ENCODE measurements around the gene PARD3B.

The PARD3B gene

GRCh38 chr2:204775766-204776165 is 230.5 kb downstream of the PARD3B start:
- TF ChIP-seq MYC (IDR thresholded peaks at IDR 0.05; ENCODE audit: low read depth, low read length) (no peak), MAX (IDR thresholded peaks at IDR 0.05; ENCODE audit: low read depth, low read length) (no peak), POLR2A (IDR thresholded peaks at IDR 0.05; ENCODE audit: extremely low read depth, insufficient read length) (no peak), CTCF (IDR thresholded peaks at IDR 0.05; ENCODE audit: low read depth, low read length) (no peak)
- no peak for DNase-seq (ENCODE audit: low read depth)
- no peak overlapping the region for H3K4me3 ChIP-seq (ENCODE audit: low read depth, low read length)

- no peak for DNase-seq (ENCODE audit: low read depth)
- H3K4me3 ChIP-seq (ENCODE audit: low read depth, low read length): no peak overlapping the region
- TF ChIP-seq MYC (IDR thresholded peaks at IDR 0.05; ENCODE audit: low read depth, low read length) (no peak), MAX (IDR thresholded peaks at IDR 0.05; ENCODE audit: low read depth, low read length) (no peak), CTCF (IDR thresholded peaks at IDR 0.05; ENCODE audit: low read depth, low read length) (no peak), POLR2A (IDR thresholded peaks at IDR 0.05; ENCODE audit: extremely low read depth, insufficient read length) (no peak)
Observed at GRCh38 chr2:204776781-204777559, 231.7 kb downstream of the PARD3B start.

GRCh38 chr2:204779771-204780170 is 234.5 kb downstream of the PARD3B start:
- DNase-seq (ENCODE audit: low read depth): no peak
- no peak overlapping the region for H3K4me3 ChIP-seq (ENCODE audit: low read depth, low read length)
- TF ChIP-seq POLR2A (IDR thresholded peaks at IDR 0.05; ENCODE audit: extremely low read depth, insufficient read length) (no peak), MYC (IDR thresholded peaks at IDR 0.05; ENCODE audit: low read depth, low read length) (no peak), CTCF (IDR thresholded peaks at IDR 0.05; ENCODE audit: low read depth, low read length) (no peak), MAX (IDR thresholded peaks at IDR 0.05; ENCODE audit: low read depth, low read length) (no peak)

GRCh38 chr2:204781941-204782340 is 236.7 kb downstream of the PARD3B start:
- H3K4me3 ChIP-seq (ENCODE audit: low read depth, low read length): no peak overlapping the region
- DNase-seq (ENCODE audit: low read depth): no peak
- TF ChIP-seq CTCF (IDR thresholded peaks at IDR 0.05; ENCODE audit: low read depth, low read length) (no peak), MAX (IDR thresholded peaks at IDR 0.05; ENCODE audit: low read depth, low read length) (no peak), POLR2A (IDR thresholded peaks at IDR 0.05; ENCODE audit: extremely low read depth, insufficient read length) (no peak), MYC (IDR thresholded peaks at IDR 0.05; ENCODE audit: low read depth, low read length) (no peak)

- TF ChIP-seq MAX (IDR thresholded peaks at IDR 0.05; ENCODE audit: low read depth, low read length) (no peak), CTCF (IDR thresholded peaks at IDR 0.05; ENCODE audit: low read depth, low read length) (no peak), POLR2A (IDR thresholded peaks at IDR 0.05; ENCODE audit: extremely low read depth, insufficient read length) (no peak), MYC (IDR thresholded peaks at IDR 0.05; ENCODE audit: low read depth, low read length) (no peak)
- no peak overlapping the region for H3K4me3 ChIP-seq (ENCODE audit: low read depth, low read length)
- DNase-seq (ENCODE audit: low read depth): no peak
Observed at GRCh38 chr2:204790076-204790475, 244.8 kb downstream of the PARD3B start.
